ENCODE data around the gene RRP1. TPM values are rescaled to one million over a fixed set of nuclear protein-coding genes. Genes with fewer than 3 reads are reported as not detected.

The RRP1 gene
- total RNA-seq, 4 donors from 2014 or later = 15.5 to 29.4 (median 19.0) TPM

- DNase-seq (ENCODE audit: low spot score in 2 of 2) = no peak
- WGBS, 2 donors = 88 to 89% methylated on average over 8 to 10 of the region's 10 CpGs
- TF ChIP-seq POLR2A (IDR thresholded peaks at IDR 0.05) = no peak
- no peak for TF ChIP-seq CTCF (IDR thresholded peaks at IDR 0.05)
- no peak for TF ChIP-seq EP300 (IDR thresholded peaks at IDR 0.05)
- Histone ChIP-seq H3K4me1 (peaks cover 0 to 27% (median 9%) of the 10 kb centered on the region in 4 donors), H3K27me3 (no peaks in the 10 kb centered on the region), H3K27ac (peak overlapping the region in 1 of 4 donors; percentile 52), H3K9me3 (peaks cover 0 to 5% (median 0%) of the 10 kb centered on the region in 4 donors), H3K4me3 (no peak overlapping the region), H3K36me3 (peaks cover 0 to 52% (median 4%) of the 10 kb centered on the region in 3 donors)
Measured at GRCh38 chr21:43763901-43764523, 25.4 kb upstream of the RRP1 start.

GRCh38 chr21:43764576-43765495 lies 24.5 kb upstream of the RRP1 start:
- 77 to 80% methylated on average over 14 to 19 of the region's 19 CpGs for WGBS, 2 donors

GRCh38 chr21:43766734-43767497 lies 22.5 kb upstream of the RRP1 start:
- WGBS, 2 donors = 72 to 82% methylated on average over 32 to 34 of the region's 34 CpGs
- TF ChIP-seq POLR2A (IDR thresholded peaks at IDR 0.05) (no peak), CTCF (IDR thresholded peaks at IDR 0.05) (no peak), EP300 (IDR thresholded peaks at IDR 0.05) (no peak)
- H3K27me3 ChIP-seq = no peaks in the 10 kb centered on the region
- no peak for DNase-seq (ENCODE audit: low spot score in 2 of 2)
- H3K4me1 ChIP-seq = peaks cover 0 to 24% (median 9%) of the 10 kb centered on the region in 4 donors
- no peak overlapping the region for H3K4me3 ChIP-seq
- H3K27ac ChIP-seq = no peak overlapping the region
- H3K9me3 ChIP-seq = peaks cover 0 to 5% (median 0%) of the 10 kb centered on the region in 4 donors
- H3K36me3 ChIP-seq = peaks cover 0 to 36% (median 0%) of the 10 kb centered on the region in 3 donors

More at GRCh38 chr21:43764576-43765495, 24.5 kb upstream of the RRP1 start:
- DNase-seq (ENCODE audit: low spot score in 2 of 2) = no peak
- H3K27ac ChIP-seq = peak overlapping the region in 1 of 4 donors; percentile 52
- no peaks in the 10 kb centered on the region for H3K27me3 ChIP-seq
- no peak overlapping the region for H3K4me3 ChIP-seq
- H3K9me3 ChIP-seq = peaks cover 0 to 5% (median 0%) of the 10 kb centered on the region in 4 donors
- H3K36me3 ChIP-seq = peaks cover 0 to 44% (median 0%) of the 10 kb centered on the region in 3 donors
- H3K4me1 ChIP-seq = peaks cover 0 to 24% (median 9%) of the 10 kb centered on the region in 4 donors
- no peak for TF ChIP-seq CTCF (IDR thresholded peaks at IDR 0.05)
- TF ChIP-seq POLR2A (IDR thresholded peaks at IDR 0.05) = no peak
- no peak for TF ChIP-seq EP300 (IDR thresholded peaks at IDR 0.05)

GRCh38 chr21:43767498-43767983 lies 21.8 kb upstream of the RRP1 start:
- no peak for DNase-seq (ENCODE audit: low spot score in 2 of 2)
- peaks cover 0 to 5% (median 0%) of the 10 kb centered on the region in 4 donors for H3K9me3 ChIP-seq
- 78 to 84% methylated on average over 15 of the region's 15 CpGs for WGBS, 2 donors
- no peaks in the 10 kb centered on the region for H3K27me3 ChIP-seq
- H3K4me1 ChIP-seq = peaks cover 0 to 24% (median 9%) of the 10 kb centered on the region in 4 donors
- TF ChIP-seq EP300 (IDR thresholded peaks at IDR 0.05) (no peak), POLR2A (IDR thresholded peaks at IDR 0.05) (no peak), CTCF (IDR thresholded peaks at IDR 0.05) (no peak)
- peaks cover 0 to 36% (median 0%) of the 10 kb centered on the region in 3 donors for H3K36me3 ChIP-seq
- peak overlapping the region in 2 of 4 donors; percentile 59 to 65 for H3K27ac ChIP-seq
- H3K4me3 ChIP-seq = no peak overlapping the region

Data from tibial nerve (tissue), 4 donors.